GM21423 (cell line): ENCODE data around the gene RAPGEF1.
"Not testable (repeated sequence)": the region's sequence is repeated elsewhere in the genome, so short reads cannot be mapped to it uniquely, and the experiment has no call there.

Source experiments
- ATAC-seq: cut with Tn5 transposase; IDR thresholded peaks from one replicate; pipeline ENCODE4 v1.9.1; 2021; ENCODE audit warnings: mild to moderate bottlenecking, moderate library complexity; ENCODE audit not compliant: unreplicated experiment

RAPGEF1 gene

DNA sequence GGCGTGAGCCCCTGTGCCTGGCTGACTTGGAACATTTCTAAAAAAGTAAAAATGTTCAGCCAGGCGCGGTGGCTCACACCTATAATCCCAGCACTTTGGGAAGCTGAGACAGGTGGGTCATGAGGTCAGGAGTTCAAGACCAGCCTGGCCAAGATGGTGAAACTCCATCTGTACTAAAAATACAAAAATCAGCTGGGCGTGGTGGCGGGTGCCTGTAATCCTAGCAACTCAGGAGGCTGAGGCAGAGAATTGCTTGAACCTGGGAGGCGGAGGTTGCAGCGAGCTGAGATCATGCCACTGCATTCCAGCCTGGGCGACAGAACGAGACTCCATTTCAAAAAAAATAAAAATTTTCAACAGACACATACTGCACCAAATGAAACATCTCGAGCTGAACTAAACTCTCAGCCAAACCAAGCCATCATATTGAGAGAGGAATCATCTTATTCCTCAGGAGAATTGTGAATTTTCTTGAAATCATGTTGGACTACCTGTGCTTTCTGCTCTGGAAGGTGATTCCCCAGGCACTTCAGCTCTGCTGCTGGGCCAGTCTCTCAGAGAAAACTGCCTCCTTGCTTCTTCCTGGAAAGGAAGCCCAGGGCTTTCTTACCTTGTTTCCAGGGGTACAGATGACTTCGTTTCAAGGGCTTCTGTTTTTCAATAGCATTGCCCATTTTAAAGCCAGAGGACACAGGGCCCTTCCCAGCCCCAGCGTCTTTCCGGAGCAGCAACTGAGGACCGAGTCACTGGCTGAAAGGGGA is 30.7 kb downstream of the RAPGEF1 start:
- not testable (repeated sequence) for ATAC-seq

DNA sequence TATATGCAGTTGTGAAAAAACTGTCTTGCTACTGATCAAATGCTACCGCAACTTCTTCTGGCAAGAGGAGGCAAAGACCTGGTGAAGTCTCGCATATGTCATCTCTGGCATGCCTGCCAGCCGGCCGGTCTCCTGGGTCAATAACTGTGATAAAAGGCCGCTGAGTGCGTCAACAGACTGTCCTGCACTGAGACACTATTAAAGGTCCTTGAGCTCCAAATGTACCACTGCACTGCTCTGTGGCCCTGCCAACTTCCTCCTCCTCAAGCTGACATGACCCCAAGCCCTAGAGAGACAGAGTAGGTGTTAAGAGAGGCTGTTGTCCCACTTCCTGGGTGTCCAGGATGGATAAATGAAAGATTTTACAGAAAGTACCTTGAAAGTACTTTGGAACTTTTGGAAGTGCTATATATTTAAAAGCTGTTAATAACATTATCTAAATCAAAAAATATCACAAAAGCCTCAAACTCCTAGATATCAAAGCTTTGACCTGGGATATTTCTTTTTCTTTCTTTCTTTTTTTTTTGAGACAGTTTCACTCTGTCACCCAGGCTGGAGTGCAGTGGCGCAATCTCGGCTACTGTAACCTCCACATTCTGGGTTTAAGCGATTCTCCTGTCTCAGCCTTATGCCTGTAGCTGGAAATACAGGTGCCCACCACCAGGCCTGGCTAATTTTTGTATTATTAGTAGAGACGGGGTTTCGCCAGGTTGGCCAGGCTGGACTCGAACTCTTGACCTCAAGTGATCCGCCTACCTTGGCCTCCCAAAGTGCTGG is 31.5 kb downstream of the RAPGEF1 start:
- ATAC-seq = no peak

DNA sequence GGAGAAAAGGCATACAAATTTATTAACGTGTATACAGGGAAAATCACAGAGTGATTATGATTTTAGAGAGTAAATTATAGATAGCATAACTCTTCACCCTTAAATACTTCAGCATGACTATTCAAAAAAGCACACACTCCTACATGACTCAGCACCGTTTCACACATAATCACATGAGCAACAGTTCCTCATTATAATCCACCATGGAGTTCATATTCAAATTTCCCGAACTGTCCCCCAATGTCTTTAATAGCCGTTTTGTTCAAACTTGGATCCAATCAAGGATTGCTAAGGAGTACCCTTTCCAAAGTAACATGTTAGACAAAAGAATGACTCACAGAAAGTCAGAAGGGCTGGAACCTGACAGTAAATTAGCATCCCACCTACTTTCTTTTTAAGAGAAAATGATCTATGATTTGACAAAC is 32.1 kb downstream of the RAPGEF1 start:
- no peak for ATAC-seq

DNA sequence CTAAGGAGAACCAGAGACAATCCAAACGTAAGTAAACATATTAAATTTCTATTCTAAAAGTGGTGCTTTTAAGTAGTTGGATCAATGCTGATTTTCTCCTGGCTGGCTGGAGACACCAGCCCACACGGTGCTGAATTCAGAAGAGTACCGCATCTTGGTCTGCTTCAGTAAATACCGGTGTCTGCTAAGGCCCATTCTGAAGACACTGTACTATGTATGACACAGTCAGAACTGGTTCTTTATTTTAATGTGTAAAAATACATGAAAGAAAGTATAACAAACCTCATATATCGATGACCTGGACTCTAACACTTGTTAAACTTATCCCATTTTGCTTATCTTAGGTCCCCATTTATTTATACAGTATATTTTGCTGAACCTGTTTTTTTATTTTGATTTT is 32.8 kb downstream of the RAPGEF1 start:
- no peak for ATAC-seq

DNA sequence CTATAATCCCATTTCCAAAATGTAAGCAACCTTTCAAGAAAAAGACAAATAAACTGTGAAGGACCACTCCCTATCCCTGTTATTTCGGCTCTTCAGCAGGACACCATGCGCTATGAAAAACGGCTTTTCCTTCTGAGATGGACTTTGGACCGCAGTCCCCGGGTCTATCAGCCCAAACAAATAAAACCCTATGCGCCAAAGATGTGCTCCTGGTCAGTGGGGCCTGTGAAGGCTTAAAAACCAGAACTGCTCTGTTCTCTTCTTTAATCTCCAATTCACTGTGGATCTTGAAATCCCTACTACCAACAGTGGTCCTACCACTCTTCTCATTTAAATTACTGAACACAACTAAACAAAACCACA is 33.3 kb downstream of the RAPGEF1 start:
- ATAC-seq = no peak

DNA sequence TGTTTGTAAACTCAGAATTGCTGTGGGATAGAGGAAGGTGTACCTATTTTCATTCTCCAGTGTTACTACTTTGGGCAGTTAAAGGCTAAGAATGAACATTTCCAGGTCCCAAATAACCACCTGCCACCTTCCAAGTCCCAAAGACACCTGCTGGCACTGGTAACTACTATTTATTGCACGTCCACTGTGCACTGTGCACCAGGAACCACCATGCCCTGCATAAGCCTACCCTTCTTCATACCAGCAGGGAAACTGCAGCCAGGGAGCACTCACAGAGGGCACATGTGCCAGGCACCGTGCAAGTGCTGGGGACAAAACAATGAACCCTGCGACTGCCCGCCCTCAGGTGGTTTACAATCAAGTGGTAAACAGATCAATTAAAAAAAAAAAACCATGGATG is 34.9 kb downstream of the RAPGEF1 start:
- ATAC-seq = no peak

DNA sequence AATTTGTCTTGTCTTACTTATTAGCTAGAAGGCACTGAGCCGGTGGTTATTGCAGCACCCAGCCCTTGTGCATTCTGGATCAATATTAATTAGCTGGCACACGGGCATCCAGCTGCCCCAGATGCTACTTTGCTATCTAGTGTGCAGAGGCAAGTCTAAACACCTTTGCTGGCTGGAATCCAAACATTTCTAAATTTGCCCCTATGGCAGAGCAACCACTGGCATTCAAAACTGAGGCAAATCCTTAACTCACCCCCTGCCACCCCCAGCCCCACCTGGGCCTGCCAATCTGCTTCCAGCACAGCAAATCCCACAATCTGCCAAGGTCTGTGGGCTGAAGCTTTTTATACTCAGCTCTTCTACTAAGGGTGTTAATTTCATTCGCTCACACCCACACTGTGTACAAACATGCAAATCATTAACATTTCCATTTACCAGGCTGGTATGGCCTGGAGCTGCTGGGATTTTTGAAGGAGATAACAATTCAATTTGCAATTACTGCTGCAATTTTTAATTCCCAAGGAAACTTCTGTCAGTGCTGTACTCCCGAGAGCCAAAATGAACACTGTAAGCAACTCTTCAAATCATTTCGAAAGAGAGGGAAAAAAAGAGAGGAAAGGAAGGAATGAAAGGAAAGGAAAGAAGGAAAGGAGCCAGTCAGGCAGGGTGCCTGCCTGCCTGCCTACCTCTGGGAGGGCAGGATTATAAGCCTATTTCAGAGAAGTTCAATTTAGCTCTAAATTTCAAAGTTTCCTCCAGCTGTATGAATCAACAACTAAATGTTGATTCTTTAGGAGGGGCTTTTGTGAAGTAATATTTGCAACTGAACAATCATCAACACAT is 35.5 kb downstream of the RAPGEF1 start:
- no peak for ATAC-seq

DNA sequence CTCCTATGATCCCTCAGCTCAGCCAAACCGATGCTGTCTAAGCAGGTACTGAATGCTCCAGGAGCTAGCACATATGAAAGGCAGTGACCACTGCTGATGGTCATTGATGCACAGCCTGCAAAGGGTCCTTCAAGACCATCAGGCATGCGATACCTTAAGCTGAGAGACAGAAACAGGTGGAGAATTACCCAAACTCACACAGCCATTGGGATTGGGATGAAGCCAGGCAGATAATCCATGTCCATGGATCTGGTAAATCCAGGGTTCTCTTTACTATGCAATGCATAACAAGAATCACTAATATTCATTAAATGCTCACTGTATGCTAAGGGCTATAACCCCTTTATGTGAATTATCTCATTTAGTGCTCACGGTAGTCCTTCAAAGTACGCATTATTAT is 36.2 kb downstream of the RAPGEF1 start:
- ATAC-seq = no peak

DNA sequence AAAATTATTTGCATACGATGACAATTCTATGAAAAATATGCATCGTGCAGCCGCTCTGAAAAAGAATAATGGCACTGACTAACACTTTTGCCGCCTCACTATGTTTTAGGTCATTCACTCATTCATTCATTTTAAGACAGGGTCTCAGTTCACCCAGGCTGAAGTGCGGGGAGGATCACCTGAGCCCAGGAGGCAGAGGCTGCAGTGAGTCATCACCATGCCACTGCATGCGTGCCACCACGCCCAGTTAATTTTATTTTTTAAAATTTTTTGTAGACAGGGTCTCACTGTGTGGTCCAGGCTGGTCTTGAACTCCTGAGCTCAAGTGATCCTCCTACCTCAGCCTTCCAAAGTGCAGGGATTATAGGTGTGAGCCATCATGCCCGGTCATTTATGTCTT is 37.0 kb downstream of the RAPGEF1 start:
- ATAC-seq = no peak

DNA sequence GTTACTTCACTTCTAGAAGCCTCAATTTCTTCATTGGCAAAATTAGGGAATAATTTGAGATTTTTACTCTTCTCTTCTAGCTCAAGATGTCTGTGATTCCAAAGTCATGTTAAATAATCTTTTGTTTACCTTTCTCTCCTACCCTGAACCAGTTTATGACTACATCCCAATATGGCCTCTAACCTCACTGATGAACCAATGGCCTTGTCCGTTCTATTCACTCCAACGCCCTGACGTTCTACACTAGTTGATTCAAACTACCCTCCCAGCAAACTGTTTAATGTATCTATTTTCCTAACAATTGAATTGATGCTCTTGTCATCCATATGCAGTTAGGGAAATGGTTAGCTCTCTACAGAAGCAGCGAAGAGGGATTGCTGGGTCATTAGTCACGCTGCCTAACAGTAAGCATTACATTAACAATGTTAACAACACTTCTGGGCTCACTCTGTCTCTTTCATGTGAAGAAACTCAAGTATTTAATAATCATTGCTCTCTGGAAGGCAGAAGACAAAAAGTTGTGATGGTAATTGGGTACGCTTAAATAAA is 38.0 kb downstream of the RAPGEF1 start:
- ATAC-seq = no peak

DNA sequence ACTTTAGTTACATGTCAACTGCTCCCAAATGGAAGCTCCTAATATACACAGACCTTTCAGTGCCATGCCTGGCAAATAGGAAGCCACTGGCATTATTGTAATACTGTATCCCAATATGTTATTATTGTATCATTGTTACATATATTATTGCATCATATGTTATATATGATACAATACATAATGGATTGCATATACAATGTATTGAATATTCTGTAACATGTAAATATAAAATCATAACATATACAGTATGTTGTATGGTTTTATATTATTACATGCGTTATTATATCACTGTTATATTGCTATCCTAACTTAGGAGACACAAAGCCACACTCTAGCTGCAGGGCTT is 38.5 kb downstream of the RAPGEF1 start:
- no peak for ATAC-seq

DNA sequence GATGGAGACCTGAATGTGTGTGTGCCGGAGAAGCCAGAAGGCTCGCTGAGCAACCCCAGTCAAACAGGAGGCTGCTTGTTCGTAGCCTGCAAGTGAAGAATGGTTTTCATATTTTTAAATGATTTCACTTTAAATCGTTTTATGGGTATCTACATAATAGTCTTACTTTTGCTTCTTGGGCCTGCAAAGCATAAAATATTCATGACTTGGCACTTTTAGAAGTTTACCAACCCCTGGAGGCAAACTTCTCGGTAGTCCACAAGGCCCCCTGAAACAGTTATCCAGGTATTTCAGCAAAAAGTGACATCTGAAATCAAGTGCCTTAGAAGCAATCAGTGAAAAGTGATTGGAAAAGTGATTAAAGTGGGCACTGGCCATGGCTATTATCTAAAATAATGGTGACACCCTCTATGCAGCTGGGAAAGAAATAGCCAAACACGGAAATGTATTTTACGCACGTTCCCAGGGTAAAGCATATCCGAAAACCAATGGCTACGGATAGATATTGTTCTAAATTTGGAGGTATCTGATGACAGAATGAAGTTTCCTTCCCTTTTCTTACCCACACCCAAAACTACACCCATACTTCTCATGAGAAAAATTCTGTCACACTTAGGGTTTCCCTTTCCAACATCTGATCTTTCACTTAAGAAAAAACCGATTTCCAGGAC is 39.0 kb downstream of the RAPGEF1 start:
- ATAC-seq = no peak

DNA sequence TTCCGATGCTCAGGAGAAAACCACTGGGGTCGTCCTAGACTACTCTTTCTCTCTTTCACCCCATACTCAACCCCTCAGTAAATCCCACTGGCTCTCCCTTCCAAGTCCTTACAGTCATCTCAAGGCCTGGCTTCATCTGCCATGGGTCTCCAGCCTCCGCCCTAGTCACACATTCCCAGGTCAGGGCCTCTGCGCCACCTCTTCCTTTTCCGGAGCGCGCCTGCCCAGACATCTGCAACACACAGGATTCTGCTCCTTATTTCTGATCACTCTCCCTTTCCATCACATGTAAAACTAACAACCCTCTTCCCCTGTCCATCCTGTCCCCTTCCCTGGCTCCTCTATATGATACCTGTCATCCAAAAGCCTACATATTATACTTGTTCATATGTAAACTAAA is 39.8 kb downstream of the RAPGEF1 start:
- ATAC-seq = no peak

DNA sequence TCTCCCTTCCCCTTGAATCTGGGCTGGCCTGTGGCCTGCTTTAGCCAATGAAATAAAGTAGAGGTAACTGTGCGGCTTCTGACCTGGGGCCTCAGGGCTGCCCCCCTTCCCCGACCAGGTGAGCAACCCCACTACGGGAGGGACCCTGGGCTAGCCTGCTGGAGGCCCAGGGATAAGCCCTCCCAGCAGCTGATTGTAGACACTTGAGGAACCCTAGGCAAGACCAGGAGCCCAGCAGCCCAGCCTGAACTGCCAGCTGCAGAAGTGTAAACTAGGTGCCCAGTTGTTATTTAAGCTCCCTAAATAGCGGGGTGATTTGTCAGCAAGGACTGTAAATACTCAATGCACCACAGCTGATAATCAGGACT is 41.3 kb downstream of the RAPGEF1 start:
- no peak for ATAC-seq

DNA sequence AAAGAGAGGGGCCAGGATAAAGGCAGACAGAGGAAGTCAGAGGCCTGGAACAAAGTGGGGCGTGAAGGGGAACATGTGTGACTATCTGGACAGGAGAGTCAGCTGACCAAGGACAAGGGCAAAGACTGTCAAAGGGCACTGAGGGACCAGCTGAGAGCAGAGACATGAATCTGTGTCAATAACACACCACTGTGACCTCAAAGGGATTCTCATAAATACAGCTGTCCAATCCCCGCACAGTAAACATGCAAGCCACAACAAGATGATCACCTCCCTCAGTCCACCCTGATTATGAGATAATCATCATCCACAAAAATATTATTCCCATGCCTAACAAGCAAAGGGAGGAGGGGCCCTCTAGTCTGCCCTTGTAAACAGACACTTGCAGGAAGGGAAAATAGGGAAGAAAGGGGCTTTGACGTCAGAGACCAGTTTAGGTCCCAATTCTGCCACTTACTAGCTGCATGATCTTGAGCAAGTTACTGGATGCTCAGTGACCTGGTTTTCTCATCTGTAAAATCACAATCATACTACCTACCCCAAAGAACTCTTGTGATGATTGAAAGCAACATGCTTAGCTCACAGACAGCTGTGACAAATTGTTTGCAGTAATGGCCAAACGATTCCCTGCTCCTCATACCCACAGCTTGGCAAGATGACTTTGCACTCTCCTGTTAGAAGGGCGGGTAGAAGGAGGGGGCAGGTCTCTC is 41.8 kb downstream of the RAPGEF1 start:
- no peak for ATAC-seq

DNA sequence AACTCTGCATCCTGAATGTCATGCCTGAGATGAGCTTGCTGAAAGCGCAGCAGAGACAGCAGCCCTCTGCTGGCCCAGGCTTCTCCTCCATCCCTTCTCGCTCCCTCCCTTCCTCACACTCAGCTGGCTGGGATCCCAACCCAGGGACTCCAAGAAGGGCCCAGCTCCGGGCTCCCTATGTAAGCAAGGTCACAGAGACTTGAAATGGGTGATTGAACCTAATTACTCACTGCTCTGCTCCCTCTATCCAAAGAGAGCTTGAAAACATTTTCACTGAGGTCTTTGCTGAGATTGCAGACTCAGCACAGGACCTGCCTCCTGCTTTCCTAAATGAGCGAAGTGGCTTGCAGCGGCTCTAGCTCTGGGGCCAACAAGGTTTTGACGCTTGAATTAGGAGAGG is 42.8 kb downstream of the RAPGEF1 start:
- no peak for ATAC-seq

DNA sequence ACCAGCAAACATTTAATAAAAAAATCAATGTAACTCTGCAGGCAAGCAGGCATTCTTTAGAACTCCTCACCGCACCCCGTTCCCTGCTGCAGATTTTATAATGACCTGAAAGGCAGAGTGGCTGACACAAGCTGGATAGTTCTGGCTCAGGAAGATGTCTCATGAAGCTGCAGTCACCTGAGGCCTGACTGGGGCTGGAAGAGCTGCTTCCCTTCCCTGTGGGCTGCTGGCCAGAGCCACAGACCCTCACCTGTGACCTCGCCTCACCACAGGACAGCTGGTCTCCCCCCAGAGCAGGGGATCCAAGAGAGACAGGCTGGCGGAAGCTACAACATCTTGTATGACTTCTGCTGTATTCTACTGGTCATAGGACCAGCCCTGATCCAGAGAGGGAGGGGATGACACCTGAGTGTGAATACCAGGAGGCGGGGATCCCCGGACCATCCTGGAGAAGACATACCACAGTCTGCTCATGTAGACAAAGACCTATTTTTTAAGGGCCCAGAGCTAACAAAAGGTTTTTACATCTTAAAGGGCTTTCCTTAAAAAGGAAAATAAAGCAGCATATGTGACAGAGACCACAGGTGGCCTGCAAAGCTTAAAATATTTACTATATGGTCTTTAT is 43.9 kb downstream of the RAPGEF1 start:
- no peak for ATAC-seq

DNA sequence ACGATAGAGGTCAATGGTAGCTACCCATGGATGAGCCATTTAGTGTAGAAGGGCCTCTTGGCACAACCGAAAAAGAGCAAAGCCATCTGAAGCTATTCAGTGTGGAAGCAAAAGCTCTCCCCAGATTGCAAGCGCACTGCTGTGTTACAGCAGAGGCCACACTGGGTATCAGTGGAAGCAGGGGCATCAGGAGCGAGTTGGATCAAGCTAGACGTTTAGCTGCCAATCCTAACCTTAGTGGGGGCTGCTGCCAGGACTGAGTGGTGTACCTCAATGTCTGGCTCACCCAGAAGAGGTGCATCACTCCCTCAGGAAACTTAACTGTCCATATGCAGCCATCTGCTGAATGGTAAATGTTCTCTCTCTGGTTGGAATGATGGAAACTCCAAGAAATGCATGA is 44.5 kb downstream of the RAPGEF1 start:
- no peak for ATAC-seq

DNA sequence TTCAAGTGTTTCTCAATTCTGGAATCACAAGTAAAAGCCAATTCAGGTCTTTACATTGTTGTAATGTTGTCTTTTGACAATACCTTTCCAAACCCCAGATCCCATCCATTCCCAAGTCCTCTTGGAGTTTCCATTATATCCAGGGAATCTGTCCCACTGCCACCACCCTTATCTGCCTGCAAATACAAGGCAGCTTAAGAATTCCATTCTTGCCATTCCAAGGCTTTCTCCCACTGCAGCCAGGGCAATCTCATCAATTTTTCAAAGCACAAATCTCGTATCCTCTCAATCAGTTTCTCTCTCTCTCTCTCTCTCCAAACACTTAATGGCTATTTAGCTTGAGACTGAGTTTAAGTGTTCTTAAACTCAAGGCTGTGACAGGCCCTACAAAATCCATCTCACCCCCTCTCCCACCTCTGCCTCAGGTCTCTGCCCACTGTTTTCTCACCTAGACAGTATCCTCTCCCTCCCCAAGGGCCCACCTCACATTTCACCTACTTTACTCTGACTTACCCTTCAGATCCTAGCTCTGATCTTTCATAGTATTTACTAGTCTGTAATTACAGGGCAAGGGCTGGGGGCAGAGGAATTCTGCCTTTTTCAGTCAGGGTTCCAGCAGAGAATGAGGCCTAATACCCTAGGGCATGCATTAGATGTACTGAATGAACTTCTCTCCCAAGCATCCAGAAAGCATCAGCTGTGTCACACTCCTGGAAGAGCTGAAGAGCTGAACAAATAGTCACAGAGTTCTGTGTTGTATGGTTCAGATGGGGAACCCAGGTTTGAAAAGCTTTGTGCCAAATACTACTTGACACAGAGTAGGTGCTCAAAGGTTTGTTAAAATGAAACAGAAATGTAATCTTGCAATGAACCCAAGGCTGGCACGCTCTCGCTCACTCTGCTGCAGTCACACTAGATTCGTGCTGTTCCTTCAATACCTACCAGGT is 46.0 kb downstream of the RAPGEF1 start:
- no peak for ATAC-seq
